Breast epithelium (tissue), 4 donors: Measurements from ENCODE around the gene NCR3LG1. TPM values are rescaled to one million over a fixed set of nuclear protein-coding genes. Genes with fewer than 3 reads are reported as not detected.

Experiments
- DNase-seq, 2 donors: peaks; one replicate each; pipeline ENCODE4 v3.0.0-alpha.2; 2019; ENCODE audit warnings: low spot score in 2 of 2
- H3K27ac ChIP-seq, 2 donors: fragments of 200-600 bp; sonication (generic) in 1 of 2; one replicate each; pipeline ENCODE4 v1.5.1; 2016 to 2019; ENCODE audit warnings: mild to moderate bottlenecking in 1 of 2
- H3K27me3 ChIP-seq, 2 donors: fragments of 200-600 bp; sonication (generic) in 1 of 2; one replicate each; pipeline versions ENCODE4 v1.5.1 to v1.6.0; 2017 to 2019; ENCODE audit warnings: control low read depth in 1 of 2, mild to moderate bottlenecking in 1 of 2
- H3K36me3 ChIP-seq: fragments of 200-600 bp; one replicate; pipeline ENCODE4 v1.5.1; 2019
- H3K4me1 ChIP-seq, 2 donors: fragments of 200-600 bp; sonication (generic); one replicate each; pipeline ENCODE4 v1.5.1; 2016 to 2019; ENCODE audit warnings: control low read depth in 1 of 2
- H3K4me3 ChIP-seq, 3 donors: fragments of 200-600 bp; sonication (generic); 1 replicate in 2 of 3; 2 replicates in 1 of 3; pipeline ENCODE4 v1.5.1; 2016 to 2019; ENCODE audit warnings: mild to moderate bottlenecking in 3 of 3, moderate library complexity in 2 of 3
- H3K9me3 ChIP-seq, 2 donors: fragments of 200-600 bp; sonication (generic) in 1 of 2; one replicate each; pipeline ENCODE4 v1.5.1; 2016 to 2019; ENCODE audit warnings: control low read depth in 1 of 2
- CTCF ChIP-seq, 3 donors: fragments of 450-650 bp; IDR thresholded peaks; one replicate each; pipeline ENCODE4 v1.5.1; 2016 to 2017; ENCODE audit warnings: antibody characterized with exemption in 3 of 3, mild to moderate bottlenecking in 3 of 3, moderate library complexity in 3 of 3
- POLR2A ChIP-seq: fragments of 450-650 bp; IDR thresholded peaks from one replicate; pipeline ENCODE4 v1.6.1; 2016; ENCODE audit warnings: antibody characterized with exemption, mild to moderate bottlenecking, moderate library complexity
- POLR2AphosphoS5 ChIP-seq, 3 donors: sonication (generic); formaldehyde crosslinking; IDR thresholded peaks; one replicate each; pipeline ENCODE4 v1.6.1; 2017; ENCODE audit warnings: antibody characterized with exemption in 3 of 3
- intact Hi-C: fragments of 100-400 bp; cut with DNase I; formaldehyde crosslinking; loops from one replicate; pipeline ENCODE4 v1.15.1; 2023; ENCODE audit warnings: low total_unique reads
- total RNA-seq, 3 donors: library from RNA; depleted of rRNA; stranded (reverse); fragments of >200 nt; gene quantifications; one replicate each; pipeline ENCODE4 v1.1.0, GENCODE V29; 2016

NCR3LG1 gene
- total RNA-seq, 3 donors from 2014 or later, result 2.9 to 5.0 (median 4.3) TPM

DNA sequence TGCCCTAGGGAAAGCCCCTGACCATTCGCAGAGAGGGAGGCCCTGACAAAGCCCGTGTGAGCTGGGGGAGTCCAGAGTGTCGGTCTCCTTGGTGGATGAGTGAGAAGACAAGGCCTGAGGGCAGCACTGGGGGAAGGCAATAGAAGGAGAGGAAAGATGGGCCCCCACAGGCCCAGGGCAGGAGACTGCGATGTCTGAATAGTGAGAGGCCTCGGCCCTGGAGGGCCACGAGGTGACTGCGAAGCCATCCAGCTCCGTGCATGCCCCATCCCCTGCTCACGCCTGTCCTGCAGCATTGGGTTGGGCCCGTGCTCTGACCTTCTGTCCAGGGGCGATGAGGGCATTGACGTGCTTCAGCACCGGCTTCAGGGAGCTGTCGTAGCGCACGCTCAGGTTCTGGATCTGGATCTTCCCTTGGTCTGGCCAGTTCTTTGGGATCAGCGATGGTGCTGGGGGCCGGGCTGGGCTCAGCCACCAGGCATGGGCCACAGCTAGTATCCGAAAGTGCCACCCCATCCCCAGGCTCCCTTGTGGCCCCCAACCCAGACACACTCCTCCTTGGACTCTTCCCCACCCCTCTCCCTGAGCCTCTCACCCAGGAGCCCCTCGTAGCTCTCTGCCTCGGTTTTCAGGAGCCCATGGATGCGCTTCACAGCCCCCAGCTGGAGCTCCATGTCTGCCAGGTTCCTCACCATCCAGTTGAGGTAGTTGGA is 45.2 kb downstream of the NCR3LG1 start:
- Histone ChIP-seq H3K36me3 (no peaks in the 10 kb centered on the region), H3K4me1 (no peaks in the 10 kb centered on the region), H3K27me3 (no peaks in the 10 kb centered on the region), H3K27ac (no peak overlapping the region), H3K4me3 (no peak overlapping the region), H3K9me3 (no peaks in the 10 kb centered on the region)
- TF ChIP-seq POLR2AphosphoS5 (IDR thresholded peaks at IDR 0.05) (no peak), CTCF (IDR thresholded peaks at IDR 0.05) (no peak), POLR2A (no peak)
- no peak for DNase-seq
- intact Hi-C loops, result no loop called here

DNA sequence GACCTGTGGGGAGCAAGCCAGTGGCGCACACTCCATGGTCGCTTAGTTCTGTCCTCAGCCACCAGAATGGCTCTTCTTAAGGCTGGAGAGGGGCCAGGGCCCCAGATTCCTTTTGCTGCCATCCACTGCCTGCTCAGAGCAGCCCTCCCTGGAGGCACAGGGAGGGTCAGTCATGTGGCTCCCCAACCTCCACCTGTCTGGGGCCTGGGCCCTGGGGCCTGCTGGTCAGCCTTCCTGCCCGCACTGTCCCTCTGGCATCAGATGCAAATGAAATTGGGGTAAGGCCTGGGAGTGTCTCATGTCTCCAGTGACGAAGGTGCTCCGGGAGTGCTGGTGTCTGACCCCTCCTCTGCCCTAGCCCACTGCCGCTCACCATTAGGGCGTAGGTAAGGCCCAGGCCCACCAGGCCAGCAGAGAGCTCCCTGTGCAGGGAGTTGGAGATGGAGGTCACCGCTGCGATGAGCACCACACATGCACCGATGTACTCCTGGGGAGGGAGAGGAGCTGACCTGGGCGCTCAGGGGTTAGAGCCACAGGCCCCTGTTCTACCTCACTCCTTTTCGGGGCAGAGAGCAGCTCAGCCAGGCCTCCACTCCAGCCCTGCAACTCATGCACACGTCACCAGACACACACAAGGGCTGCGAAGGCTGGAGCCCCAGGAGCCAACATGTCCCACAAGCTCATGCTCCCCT is 45.9 kb downstream of the NCR3LG1 start:
- no peak for DNase-seq
- no peaks in the 10 kb centered on the region for H3K36me3 ChIP-seq
- H3K4me3 ChIP-seq, result no peak overlapping the region
- no peaks in the 10 kb centered on the region for H3K4me1 ChIP-seq
- no peaks in the 10 kb centered on the region for H3K9me3 ChIP-seq
- intact Hi-C loops, result no loop called here
- H3K27me3 ChIP-seq, result no peaks in the 10 kb centered on the region
- no peak overlapping the region for H3K27ac ChIP-seq
- TF ChIP-seq CTCF (IDR thresholded peaks at IDR 0.05), result no peak
- TF ChIP-seq POLR2AphosphoS5 (IDR thresholded peaks at IDR 0.05), result no peak
- no peak for TF ChIP-seq POLR2A

GRCh38 chr11:17399236-17399635 is 47.6 kb downstream of the NCR3LG1 start:
- no peak overlapping the region for H3K27ac ChIP-seq
- DNase-seq, result no peak
- TF ChIP-seq POLR2AphosphoS5 (IDR thresholded peaks at IDR 0.05) (no peak), CTCF (IDR thresholded peaks at IDR 0.05) (no peak), POLR2A (no peak)
- no peaks in the 10 kb centered on the region for H3K9me3 ChIP-seq
- intact Hi-C loops, result no loop called here
- H3K4me3 ChIP-seq, result no peak overlapping the region
- no peaks in the 10 kb centered on the region for H3K27me3 ChIP-seq
- H3K4me1 ChIP-seq, result no peaks in the 10 kb centered on the region
- H3K36me3 ChIP-seq, result no peaks in the 10 kb centered on the region

DNA sequence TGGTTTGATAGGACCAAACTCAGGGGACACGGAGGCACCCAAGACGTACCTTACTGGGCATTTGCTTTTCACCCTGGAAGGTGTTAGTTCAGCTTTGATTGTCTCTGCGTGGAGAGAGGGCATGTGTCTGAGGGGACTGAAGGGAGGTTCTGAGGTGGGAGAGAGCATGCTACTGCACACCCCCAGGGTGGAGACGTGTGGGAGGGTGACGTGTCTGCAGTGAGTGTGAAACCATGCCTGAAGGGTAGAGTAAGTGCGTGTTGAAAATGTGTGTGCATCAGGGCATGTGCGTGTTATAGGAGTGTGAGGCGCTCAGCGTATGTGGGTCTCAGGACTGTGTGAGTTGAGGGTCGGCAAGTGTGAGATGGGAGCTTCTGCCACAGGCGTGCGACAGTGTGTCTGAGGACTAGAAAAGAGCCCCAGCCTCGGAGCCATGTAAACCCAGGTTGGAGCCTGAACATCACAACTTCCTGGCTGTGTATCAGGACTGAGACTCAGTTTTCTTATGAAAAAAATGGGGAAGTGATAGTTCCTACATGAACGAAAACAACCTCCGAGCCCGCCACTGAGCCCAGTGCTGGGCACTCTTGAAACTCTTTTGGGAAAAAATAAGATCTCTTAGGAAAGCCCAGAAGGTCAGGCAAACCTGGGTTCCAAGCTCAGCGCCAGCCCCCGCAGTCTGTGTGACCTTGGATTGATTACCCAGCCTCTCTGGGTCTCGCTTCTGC is 48.6 kb downstream of the NCR3LG1 start:
- Histone ChIP-seq H3K4me1 (peaks cover 2% of the 10 kb centered on the region in 2 donors), H3K36me3 (no peaks in the 10 kb centered on the region), H3K27me3 (no peaks in the 10 kb centered on the region), H3K4me3 (no peak overlapping the region), H3K27ac (no peak overlapping the region), H3K9me3 (no peaks in the 10 kb centered on the region)
- TF ChIP-seq POLR2A, result no peak
- no peak for TF ChIP-seq CTCF (IDR thresholded peaks at IDR 0.05)
- TF ChIP-seq POLR2AphosphoS5 (IDR thresholded peaks at IDR 0.05), result no peak
- DNase-seq, result no peak
- intact Hi-C loops, result no loop called here

DNA sequence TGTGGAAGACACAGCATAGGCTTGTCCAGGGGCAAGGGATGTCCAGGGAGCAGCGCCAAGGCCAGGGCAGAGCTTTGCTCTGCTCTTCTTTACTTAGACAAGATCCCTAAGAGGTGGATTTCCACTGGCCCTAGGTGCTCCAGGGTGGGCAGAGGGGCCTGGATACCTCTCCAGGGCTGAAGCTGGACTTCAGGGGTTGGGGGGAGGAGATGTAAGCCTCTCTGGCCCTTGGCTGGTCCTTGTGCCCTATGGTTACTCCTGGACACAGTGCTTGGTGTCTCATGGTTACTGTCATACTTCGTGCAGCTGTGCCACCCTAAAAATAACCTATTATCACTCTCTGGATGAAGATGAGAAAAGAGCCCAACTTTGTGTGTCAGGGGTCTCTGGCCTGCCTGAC is 49.7 kb downstream of the NCR3LG1 start:
- H3K4me3 ChIP-seq, result no peak overlapping the region
- intact Hi-C loops, result no loop called here
- DNase-seq, result no peak
- H3K9me3 ChIP-seq, result no peaks in the 10 kb centered on the region
- H3K36me3 ChIP-seq, result no peaks in the 10 kb centered on the region
- no peak overlapping the region for H3K27ac ChIP-seq
- no peaks in the 10 kb centered on the region for H3K27me3 ChIP-seq
- H3K4me1 ChIP-seq, result peaks cover 2 to 13% of the 10 kb centered on the region in 2 donors
- TF ChIP-seq POLR2AphosphoS5 (IDR thresholded peaks at IDR 0.05), result no peak
- no peak for TF ChIP-seq CTCF (IDR thresholded peaks at IDR 0.05)
- no peak for TF ChIP-seq POLR2A
